HG02870 (cell line): ENCODE results near the gene PSAP.

Source experiments
- ATAC-seq: cut with Tn5 transposase; IDR thresholded peaks from one replicate; pipeline ENCODE4 v1.9.1; 2021; ENCODE audit warnings: mild to moderate bottlenecking, moderate library complexity; ENCODE audit not compliant: unreplicated experiment

Gene PSAP

DNA sequence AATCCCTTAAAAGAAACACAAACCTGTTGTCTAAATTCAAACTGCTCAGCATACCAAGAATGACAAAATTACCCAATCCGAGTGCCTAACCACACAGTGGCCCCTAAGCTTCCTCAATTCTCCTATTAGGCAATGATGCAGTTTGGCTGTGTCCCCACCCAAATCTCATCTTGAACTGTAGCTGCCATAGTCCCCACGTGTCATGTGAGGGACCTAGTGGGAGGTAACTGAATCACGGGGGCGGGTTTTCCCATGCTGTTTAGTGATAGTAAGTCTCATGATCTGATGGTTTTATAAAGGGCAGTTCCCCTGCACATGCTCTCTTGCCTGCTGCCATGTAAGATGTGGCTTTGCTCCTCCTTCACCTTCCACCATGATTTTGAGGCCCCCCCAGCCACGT lies 21.9 kb downstream of the PSAP start:
- no peak for ATAC-seq

DNA sequence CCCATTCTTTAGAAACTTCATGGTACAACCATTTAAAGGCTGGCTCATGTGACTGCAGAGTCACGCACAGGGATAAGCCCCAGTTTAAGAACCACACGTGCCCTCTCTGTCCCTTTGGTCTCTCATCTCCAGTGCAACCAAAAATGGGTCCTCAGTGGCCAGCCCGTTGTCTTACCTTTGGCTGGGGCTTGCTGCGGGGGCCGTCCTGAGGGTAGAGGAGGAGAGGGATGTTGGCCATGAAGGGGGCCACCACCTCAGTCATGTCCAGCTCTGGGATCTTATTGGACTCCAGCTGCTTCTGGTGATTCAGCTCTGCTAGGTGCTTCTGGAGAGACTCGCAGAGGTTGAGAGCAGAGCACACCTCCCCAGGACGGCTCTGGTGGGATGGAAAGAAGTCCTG lies 22.3 kb downstream of the PSAP start:
- ATAC-seq: no peak

GRCh38 chr10:71827852-71828251 lies 23.2 kb downstream of the PSAP start:
- no peak for ATAC-seq

- ATAC-seq: no peak
Observed at GRCh38 chr10:71825217-71825616, 25.8 kb downstream of the PSAP start.

GRCh38 chr10:71824333-71824732 lies 26.7 kb downstream of the PSAP start:
- no peak for ATAC-seq

DNA sequence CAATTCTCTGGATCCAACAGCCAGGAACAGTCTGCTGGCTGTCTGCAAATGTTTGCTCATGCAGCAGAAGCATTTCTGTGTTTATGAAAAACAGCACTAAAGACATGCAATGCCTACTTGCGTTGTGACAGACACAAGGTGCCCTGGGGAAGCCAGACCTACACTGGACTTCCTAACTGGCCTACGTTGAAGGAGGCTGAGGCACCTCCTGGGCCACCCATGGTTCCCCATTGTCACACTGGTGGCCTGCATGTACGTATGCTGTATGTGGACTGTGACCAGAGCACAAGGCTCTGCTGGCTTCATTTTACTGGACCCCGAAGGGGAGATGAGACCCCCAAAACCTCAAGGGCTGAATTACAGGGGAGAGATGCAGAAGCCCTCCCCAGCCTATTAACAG lies 27.7 kb downstream of the PSAP start:
- no peak for ATAC-seq

GRCh38 chr10:71821909-71822763 lies 28.9 kb downstream of the PSAP start:
- no peak for ATAC-seq

GRCh38 chr10:71820966-71821365 lies 30.1 kb downstream of the PSAP start:
- no peak for ATAC-seq

DNA sequence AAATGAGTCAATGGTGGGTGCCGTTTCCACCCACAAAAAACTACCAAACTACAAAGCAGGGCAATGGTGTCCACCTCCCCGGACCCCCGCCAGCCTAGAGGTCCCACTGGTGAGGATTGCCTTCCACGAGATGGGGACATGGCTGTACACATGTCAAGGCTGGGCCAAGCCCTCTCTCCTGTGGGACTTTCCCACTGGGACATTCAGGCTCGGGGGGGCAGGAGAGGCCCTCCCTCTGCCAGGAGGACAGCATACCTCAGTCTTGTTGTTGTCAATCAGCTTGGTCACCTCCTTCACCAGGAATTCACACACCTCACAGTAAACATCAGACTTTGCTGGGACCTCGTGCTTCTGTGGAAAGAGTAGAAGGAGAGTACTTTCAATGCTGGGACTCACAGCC lies 31.1 kb downstream of the PSAP start:
- no peak for ATAC-seq

- no peak for ATAC-seq
Observed at GRCh38 chr10:71819441-71819861, 31.6 kb downstream of the PSAP start.

GRCh38 chr10:71818674-71819260 lies 32.3 kb downstream of the PSAP start:
- ATAC-seq: no peak

DNA sequence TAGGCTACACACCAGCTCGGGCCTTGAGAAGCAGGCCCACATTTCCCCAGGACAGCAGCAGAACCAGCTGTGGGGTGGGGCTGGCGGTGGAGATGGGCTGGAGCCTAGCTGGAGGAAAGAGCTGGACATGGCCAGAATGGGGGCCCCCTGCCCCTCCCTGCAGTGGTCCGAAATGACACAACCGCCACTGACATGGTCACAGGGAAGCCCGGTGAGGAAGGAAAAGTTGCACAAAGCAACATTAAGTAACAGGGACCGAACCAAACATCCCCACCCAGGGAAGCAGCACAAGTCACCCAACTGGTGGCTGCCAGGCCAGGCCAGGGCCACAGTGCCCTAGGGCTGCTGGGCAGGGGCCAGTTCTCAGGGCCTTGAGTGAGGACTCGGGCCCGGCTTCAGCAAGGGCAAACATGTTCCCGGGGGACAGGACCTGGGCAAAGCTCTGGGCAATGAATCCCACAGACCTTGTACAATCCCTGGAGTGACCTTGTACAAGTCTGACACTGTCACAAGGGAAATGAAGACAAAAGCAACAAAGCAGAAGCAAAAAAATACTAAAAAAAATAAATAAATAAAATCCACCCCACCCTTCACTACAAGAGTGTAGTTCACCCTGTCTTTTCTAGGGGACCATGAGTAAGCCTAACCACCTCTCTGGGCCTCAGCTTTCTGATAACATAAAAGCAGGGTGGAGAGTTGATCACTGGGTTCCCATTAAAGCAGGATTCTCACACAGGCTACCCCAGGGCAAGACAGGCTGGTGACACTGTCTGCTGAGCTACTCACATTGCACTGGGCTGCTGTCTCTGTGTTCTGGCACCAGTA lies 33.0 kb downstream of the PSAP start:
- ATAC-seq: no peak

DNA sequence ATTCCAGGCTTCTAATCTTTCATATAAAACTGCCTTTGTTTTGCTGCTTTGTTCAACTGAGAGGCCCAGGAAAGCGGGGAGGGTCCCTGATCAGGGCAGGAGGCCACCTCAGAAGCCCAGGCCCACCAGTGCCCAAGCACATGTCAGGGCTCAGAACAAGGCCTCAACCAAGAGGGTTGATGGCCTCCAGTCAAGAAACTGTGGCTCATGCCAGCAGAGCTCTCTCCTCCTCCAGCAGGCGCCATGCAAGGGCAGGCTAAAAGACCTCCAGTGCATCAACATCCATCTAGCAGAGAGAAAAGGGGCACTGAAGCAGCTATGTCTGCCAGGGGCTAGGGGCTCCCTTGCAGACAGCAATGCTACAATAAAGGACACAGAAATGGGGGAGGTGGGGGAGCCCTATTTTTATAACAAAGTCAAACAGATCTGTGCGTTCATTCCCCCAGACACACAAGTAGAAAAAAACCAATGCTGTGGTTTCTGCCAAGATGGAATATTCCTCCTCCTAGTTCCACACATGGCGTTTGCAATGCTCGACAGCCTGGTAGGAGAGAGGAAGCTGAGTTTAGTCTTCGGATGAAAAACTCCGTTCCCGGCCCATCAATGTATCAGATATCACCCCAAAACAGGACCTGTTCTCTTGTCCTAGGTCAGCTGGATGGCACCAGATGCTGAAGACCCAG lies 34.0 kb downstream of the PSAP start:
- ATAC-seq: no peak

DNA sequence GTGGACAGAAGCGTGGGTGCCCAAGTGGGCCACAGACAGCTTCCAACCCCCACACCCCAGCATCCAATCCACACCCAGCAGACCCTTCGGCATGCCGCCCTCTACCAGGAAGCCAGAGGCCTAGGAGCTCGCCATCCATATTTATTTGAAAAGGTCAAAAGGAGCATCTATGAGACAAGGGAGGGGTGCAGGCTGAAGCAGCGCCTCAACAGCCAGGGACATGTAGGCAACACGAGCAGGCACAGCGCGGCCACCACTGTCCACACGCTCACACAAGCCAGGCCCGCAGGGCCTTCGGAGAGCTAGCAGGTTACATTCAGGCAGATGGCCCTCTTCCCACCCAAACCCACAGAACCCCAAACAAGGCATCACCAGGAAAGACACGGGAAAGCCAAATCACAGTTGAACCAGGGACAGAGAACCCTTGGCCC lies 34.6 kb downstream of the PSAP start:
- no peak for ATAC-seq

DNA sequence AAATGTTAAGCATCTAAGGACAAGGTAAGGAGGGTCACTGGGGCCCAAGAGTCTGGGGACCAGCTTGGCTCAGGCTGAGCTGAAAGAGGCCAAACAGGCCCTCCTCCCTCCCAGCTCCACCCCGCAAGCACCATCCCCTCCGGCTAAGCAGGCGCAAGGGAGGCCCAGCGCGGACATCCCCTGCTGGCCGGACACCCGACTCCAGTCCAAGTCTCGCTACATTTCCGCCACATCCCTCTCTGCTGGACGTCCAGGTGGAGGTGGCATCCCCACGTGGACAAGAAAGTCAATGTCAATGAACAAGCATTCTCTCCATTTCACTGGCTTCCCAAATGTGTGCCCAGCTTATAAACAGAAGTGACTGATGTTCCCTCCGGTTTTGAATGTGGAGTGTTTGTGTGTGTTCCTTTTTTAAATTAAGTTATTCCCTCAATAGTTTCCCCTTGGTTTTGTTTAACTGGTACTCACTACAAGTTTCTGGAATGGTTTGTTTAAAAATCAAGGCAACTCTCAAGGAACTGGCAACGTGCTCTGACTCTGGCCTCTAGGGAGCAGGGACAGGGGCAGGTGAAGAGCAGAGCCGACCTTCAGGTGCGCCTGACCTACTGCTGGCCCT lies 35.4 kb downstream of the PSAP start:
- no peak for ATAC-seq

GRCh38 chr10:71814922-71815411 lies 36.1 kb downstream of the PSAP start:
- ATAC-seq: no peak

- no peak for ATAC-seq
Observed at GRCh38 chr10:71812913-71813590, 38.0 kb downstream of the PSAP start.

GRCh38 chr10:71812016-71812912 lies 38.8 kb downstream of the PSAP start:
- peak; percentile 63 for ATAC-seq

DNA sequence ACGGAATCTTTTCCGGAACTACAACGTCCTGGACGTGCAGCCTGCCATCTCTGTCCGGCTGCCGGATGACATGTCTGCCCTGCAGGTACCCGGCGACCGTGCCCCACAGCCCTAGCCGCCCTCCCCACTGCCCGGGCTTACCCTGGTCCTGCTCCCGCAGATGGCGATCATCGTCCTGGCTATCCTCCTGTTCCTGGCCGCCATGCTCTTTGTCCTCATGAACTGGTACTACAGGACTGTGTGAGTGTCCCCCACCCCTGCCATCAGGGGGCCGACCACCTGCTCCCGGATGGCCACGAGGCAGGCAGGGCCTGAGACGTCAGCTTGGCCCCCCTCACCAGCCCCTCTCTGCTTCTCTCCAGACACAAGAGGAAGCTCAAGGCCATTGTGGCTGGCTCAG lies 39.7 kb downstream of the PSAP start:
- no peak for ATAC-seq
